H1 (cell line): Measurements from ENCODE around the gene BIN1. TPM values are rescaled to one million over a fixed set of nuclear protein-coding genes. Genes with fewer than 3 reads are reported as not detected.

Source experiments
- CHD2 ChIP-seq: IDR thresholded peaks from 2 replicates; pipeline ENCODE4 v1.6.1; 2012; ENCODE audit warnings: low read length, improper control_type of control experiment
- FOSL1 ChIP-seq: IDR thresholded peaks from 2 replicates; pipeline ENCODE4 v1.6.1; 2011; ENCODE audit warnings: mild to moderate bottlenecking, low read depth, low read length, moderate library complexity; ENCODE audit not compliant: insufficient read depth
- HDAC2 ChIP-seq, 2 experiments: fragments of 300-600 bp in 1 of 2; sonication (generic) in 1 of 2; IDR thresholded peaks; 2 replicates each; pipeline ENCODE4 v1.6.1; 2011 to 2012; ENCODE audit warnings: low read depth in 2 of 2, low read length in 2 of 2, mild to moderate bottlenecking in 2 of 2, moderate library complexity in 2 of 2, borderline replicate concordance in 1 of 2, inconsistent platforms in 1 of 2
- RNF2 ChIP-seq: fragments of 200-900, 300-1000 bp; sonication (generic); IDR thresholded peaks from 2 replicates; pipeline ENCODE4 v1.7.1; 2016; ENCODE audit warnings: borderline replicate concordance, low read depth, mild to moderate bottlenecking, antibody characterized with exemption, low read length; ENCODE audit not compliant: poor library complexity, severe bottlenecking; ENCODE audit errors: missing control alignments
- TAF1 ChIP-seq: IDR thresholded peaks from 2 replicates; pipeline ENCODE4 v1.6.1; 2011; ENCODE audit warnings: mild to moderate bottlenecking, low read depth, low read length
- polyA plus RNA-seq, 7 experiments: library from polyadenylated mRNA; depleted of rRNA in 3 of 7; stranded (reverse) in 5 of 7; unstranded in 2 of 7; fragments of >200 nt in 5 of 7; fragments of 200-250 nt in 2 of 7; gene quantifications; 1 replicate in 5 of 7; 2 replicates in 1 of 7; 4 replicates in 1 of 7; pipeline versions ENCODE4 v1.2.1 to v1.2.3, GENCODE V29; 2011 to 2013; ENCODE audit warnings: missing spikeins in 2 of 7, mixed read lengths in 2 of 7
- total RNA-seq: library from RNA; stranded (reverse); fragmentation: NEBNext Ultra II Directional; extraction: Animal tissue kit (Norgen Biotek cat#: 25700); gene quantifications from 2 replicates; pipeline ENCODE4 v1.2.1, GENCODE V29; 2021
- TF ChIP-seq, protein P1 (sequence below): fragments of 300-600 bp; sonication (generic); IDR thresholded peaks from 2 replicates; pipeline ENCODE4 v1.7.1; 2012; ENCODE audit warnings: low read length, moderate library complexity, mild to moderate bottlenecking, inconsistent platforms; ENCODE audit not compliant: insufficient replicate concordance

Gene BIN1
- total and polyA plus RNA-seq, 2 of the 8 experiments (the other 6 are each of a cell fraction or from before 2014, with no cell fraction given), result 23.6 to 35.6 TPM

DNA sequence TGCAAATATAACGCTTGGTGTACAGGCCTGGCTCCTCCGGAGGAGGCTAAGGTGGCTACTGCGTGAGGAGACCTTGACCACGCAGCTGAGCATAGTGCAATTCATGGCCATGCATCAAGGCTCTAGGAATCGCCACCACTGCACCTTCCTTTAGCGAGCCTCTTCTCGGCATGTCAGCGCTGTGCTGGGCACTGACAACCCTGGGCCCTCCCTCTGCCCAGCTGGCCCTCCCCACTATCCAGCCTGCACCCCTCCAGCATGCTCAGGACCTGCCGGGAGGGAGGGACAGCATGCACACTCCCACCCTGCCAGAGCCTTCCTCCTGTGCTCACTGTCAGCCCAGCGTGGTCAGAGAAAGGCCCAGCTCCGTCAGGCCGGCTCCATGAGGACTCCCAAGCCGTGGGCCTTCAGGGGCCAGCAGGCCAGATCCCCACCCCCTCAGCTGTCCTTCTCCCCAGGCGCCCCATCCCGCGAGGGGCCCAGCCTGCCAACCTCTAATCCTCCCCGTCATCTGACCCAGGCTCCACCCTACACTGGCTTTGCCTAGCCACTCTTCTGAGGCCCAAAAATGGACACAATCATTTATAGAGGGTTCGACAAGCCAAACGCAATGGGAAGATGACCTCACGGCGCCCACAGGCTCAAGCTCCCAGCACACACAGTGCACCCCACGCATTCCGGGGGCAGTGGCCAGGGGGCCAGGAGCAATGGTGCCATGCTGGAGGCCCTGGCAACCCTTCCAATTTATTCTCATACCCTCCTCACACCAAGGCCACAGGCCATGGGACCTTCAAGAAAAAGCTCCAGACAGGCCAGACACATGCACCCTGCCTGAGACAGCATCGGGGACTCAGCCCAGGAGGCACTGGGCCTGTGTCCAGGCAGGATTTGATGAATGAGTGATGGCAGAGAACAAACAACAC, 3.5 kb downstream of the BIN1 start (continued):
- TF ChIP-seq, protein P1, sequence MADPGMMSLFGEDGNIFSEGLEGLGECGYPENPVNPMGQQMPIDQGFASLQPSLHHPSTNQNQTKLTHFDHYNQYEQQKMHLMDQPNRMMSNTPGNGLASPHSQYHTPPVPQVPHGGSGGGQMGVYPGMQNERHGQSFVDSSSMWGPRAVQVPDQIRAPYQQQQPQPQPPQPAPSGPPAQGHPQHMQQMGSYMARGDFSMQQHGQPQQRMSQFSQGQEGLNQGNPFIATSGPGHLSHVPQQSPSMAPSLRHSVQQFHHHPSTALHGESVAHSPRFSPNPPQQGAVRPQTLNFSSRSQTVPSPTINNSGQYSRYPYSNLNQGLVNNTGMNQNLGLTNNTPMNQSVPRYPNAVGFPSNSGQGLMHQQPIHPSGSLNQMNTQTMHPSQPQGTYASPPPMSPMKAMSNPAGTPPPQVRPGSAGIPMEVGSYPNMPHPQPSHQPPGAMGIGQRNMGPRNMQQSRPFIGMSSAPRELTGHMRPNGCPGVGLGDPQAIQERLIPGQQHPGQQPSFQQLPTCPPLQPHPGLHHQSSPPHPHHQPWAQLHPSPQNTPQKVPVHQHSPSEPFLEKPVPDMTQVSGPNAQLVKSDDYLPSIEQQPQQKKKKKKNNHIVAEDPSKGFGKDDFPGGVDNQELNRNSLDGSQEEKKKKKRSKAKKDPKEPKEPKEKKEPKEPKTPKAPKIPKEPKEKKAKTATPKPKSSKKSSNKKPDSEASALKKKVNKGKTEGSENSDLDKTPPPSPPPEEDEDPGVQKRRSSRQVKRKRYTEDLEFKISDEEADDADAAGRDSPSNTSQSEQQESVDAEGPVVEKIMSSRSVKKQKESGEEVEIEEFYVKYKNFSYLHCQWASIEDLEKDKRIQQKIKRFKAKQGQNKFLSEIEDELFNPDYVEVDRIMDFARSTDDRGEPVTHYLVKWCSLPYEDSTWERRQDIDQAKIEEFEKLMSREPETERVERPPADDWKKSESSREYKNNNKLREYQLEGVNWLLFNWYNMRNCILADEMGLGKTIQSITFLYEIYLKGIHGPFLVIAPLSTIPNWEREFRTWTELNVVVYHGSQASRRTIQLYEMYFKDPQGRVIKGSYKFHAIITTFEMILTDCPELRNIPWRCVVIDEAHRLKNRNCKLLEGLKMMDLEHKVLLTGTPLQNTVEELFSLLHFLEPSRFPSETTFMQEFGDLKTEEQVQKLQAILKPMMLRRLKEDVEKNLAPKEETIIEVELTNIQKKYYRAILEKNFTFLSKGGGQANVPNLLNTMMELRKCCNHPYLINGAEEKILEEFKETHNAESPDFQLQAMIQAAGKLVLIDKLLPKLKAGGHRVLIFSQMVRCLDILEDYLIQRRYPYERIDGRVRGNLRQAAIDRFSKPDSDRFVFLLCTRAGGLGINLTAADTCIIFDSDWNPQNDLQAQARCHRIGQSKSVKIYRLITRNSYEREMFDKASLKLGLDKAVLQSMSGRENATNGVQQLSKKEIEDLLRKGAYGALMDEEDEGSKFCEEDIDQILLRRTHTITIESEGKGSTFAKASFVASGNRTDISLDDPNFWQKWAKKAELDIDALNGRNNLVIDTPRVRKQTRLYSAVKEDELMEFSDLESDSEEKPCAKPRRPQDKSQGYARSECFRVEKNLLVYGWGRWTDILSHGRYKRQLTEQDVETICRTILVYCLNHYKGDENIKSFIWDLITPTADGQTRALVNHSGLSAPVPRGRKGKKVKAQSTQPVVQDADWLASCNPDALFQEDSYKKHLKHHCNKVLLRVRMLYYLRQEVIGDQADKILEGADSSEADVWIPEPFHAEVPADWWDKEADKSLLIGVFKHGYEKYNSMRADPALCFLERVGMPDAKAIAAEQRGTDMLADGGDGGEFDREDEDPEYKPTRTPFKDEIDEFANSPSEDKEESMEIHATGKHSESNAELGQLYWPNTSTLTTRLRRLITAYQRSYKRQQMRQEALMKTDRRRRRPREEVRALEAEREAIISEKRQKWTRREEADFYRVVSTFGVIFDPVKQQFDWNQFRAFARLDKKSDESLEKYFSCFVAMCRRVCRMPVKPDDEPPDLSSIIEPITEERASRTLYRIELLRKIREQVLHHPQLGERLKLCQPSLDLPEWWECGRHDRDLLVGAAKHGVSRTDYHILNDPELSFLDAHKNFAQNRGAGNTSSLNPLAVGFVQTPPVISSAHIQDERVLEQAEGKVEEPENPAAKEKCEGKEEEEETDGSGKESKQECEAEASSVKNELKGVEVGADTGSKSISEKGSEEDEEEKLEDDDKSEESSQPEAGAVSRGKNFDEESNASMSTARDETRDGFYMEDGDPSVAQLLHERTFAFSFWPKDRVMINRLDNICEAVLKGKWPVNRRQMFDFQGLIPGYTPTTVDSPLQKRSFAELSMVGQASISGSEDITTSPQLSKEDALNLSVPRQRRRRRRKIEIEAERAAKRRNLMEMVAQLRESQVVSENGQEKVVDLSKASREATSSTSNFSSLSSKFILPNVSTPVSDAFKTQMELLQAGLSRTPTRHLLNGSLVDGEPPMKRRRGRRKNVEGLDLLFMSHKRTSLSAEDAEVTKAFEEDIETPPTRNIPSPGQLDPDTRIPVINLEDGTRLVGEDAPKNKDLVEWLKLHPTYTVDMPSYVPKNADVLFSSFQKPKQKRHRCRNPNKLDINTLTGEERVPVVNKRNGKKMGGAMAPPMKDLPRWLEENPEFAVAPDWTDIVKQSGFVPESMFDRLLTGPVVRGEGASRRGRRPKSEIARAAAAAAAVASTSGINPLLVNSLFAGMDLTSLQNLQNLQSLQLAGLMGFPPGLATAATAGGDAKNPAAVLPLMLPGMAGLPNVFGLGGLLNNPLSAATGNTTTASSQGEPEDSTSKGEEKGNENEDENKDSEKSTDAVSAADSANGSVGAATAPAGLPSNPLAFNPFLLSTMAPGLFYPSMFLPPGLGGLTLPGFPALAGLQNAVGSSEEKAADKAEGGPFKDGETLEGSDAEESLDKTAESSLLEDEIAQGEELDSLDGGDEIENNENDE, result no peak
- TF ChIP-seq CHD2 (no peak), TAF1 (no peak), HDAC2 (IDR thresholded peaks at IDR 0.05; ENCODE audit: borderline replicate concordance in 1 of 2, low read depth in 2 of 2, low read length in 2 of 2) (no peak), RNF2 (no peak), FOSL1 (no peak)
- TF ChIP-seq, all 59 proteins: peak for 0
